Osteoblast (primary cell): Measurements from ENCODE around the gene RIN3. TPM values are rescaled to one million over a fixed set of nuclear protein-coding genes. Genes with fewer than 3 reads are reported as not detected.

ENCODE experiments used
- DNase-seq: peaks from one replicate; pipeline ENCODE4 v3.0.0; 2011; ENCODE audit warnings: low spot score, mixed read lengths; ENCODE audit not compliant: insufficient read length; ENCODE audit errors: missing footprints
- H2AFZ ChIP-seq: 2 replicates; pipeline ENCODE4 v1.6.0; 2011; ENCODE audit warnings: mild to moderate bottlenecking, low read length
- H3K27ac ChIP-seq: 2 replicates; pipeline ENCODE4 v1.5.1; 2011; ENCODE audit warnings: mild to moderate bottlenecking, low read depth, low read length, moderate library complexity
- H3K27me3 ChIP-seq: 2 replicates; pipeline ENCODE4 v1.6.0; 2012; ENCODE audit warnings: mild to moderate bottlenecking, control low read depth, inconsistent platforms, low read length, moderate library complexity; ENCODE audit not compliant: insufficient read depth
- H3K36me3 ChIP-seq: 2 replicates; pipeline ENCODE4 v1.5.1; 2011; ENCODE audit warnings: mild to moderate bottlenecking, low read length, control low read depth, moderate library complexity; ENCODE audit not compliant: insufficient read depth
- H3K4me1 ChIP-seq: 2 replicates; pipeline ENCODE4 v1.5.1; 2011; ENCODE audit warnings: mild to moderate bottlenecking, low read length, control low read depth, moderate library complexity; ENCODE audit not compliant: insufficient read depth
- H3K4me2 ChIP-seq: 2 replicates; pipeline ENCODE4 v1.6.0; 2011; ENCODE audit warnings: mild to moderate bottlenecking, low read length; ENCODE audit not compliant: insufficient read depth
- H3K4me3 ChIP-seq: fragments of 200-600 bp; sonication (generic); 3 replicates; pipeline ENCODE4 v1.5.1; 2012; ENCODE audit warnings: mild to moderate bottlenecking, low read length, inconsistent platforms; ENCODE audit not compliant: insufficient read depth
- H3K79me2 ChIP-seq: 2 replicates; pipeline ENCODE4 v1.6.0; 2012; ENCODE audit warnings: mild to moderate bottlenecking, low read length, control low read depth, inconsistent platforms; ENCODE audit not compliant: insufficient read depth
- H3K9me3 ChIP-seq: 2 replicates; pipeline ENCODE4 v1.5.1; 2011; ENCODE audit warnings: low read depth, low read length, control low read depth
- H4K20me1 ChIP-seq: 2 replicates; pipeline ENCODE4 v1.6.0; 2012; ENCODE audit warnings: mild to moderate bottlenecking, low read length, control low read depth; ENCODE audit not compliant: insufficient read depth
- CTCF ChIP-seq: IDR thresholded peaks from 2 replicates; pipeline ENCODE4 v1.5.1; 2011; ENCODE audit warnings: mild to moderate bottlenecking, low read depth, low read length, moderate library complexity; ENCODE audit errors: extremely low read depth
- total RNA-seq: library from RNA; depleted of rRNA; stranded (reverse); fragments of >200 nt; gene quantifications from 2 replicates; pipeline ENCODE4 v1.2.3, GENCODE V29; 2012

RIN3 gene
- total RNA-seq, 1 donor = 7.6 TPM

GRCh38 chr14:92570674-92571262 is 57.2 kb downstream of the RIN3 start:
- H3K4me1 ChIP-seq = peaks cover 2% of the 10 kb centered on the region
- H2AFZ ChIP-seq = no peak overlapping the region
- H4K20me1 ChIP-seq = peaks cover 6% of the 10 kb centered on the region
- no peak overlapping the region for H3K4me3 ChIP-seq
- peaks cover 9% of the 10 kb centered on the region for H3K79me2 ChIP-seq
- no peak overlapping the region for H3K4me2 ChIP-seq
- H3K9me3 ChIP-seq = no peaks in the 10 kb centered on the region
- no peak overlapping the region for H3K27ac ChIP-seq
- no peaks in the 10 kb centered on the region for H3K27me3 ChIP-seq
- DNase-seq = no peak
- H3K36me3 ChIP-seq = peaks cover 14% of the 10 kb centered on the region
- TF ChIP-seq CTCF = no peak

GRCh38 chr14:92572050-92572449 is 58.5 kb downstream of the RIN3 start:
- no peaks in the 10 kb centered on the region for H3K4me1 ChIP-seq
- H3K4me2 ChIP-seq = no peak overlapping the region
- no peak for TF ChIP-seq CTCF
- peaks cover 9% of the 10 kb centered on the region for H3K36me3 ChIP-seq
- no peaks in the 10 kb centered on the region for H3K9me3 ChIP-seq
- H2AFZ ChIP-seq = no peak overlapping the region
- H3K79me2 ChIP-seq = peaks cover 3% of the 10 kb centered on the region
- peaks cover 6% of the 10 kb centered on the region for H4K20me1 ChIP-seq
- H3K27ac ChIP-seq = no peak overlapping the region
- DNase-seq = no peak
- no peaks in the 10 kb centered on the region for H3K27me3 ChIP-seq
- H3K4me3 ChIP-seq = no peak overlapping the region

GRCh38 chr14:92573761-92574498 is 60.3 kb downstream of the RIN3 start:
- Histone ChIP-seq H4K20me1 (peaks cover 6% of the 10 kb centered on the region), H3K4me1 (peaks cover 8% of the 10 kb centered on the region), H3K9me3 (no peaks in the 10 kb centered on the region), H3K27me3 (no peaks in the 10 kb centered on the region), H3K27ac (no peak overlapping the region), H3K4me3 (no peak overlapping the region), H3K4me2 (no peak overlapping the region), H3K79me2 (no peaks in the 10 kb centered on the region), H3K36me3 (peaks cover 11% of the 10 kb centered on the region), H2AFZ (no peak overlapping the region)
- DNase-seq = no peak
- no peak for TF ChIP-seq CTCF

- H4K20me1 ChIP-seq = peaks cover 6% of the 10 kb centered on the region
- TF ChIP-seq CTCF = no peak
- H2AFZ ChIP-seq = no peak overlapping the region
- no peaks in the 10 kb centered on the region for H3K27me3 ChIP-seq
- no peak for DNase-seq
- peaks cover 10% of the 10 kb centered on the region for H3K36me3 ChIP-seq
- no peaks in the 10 kb centered on the region for H3K79me2 ChIP-seq
- H3K4me3 ChIP-seq = no peak overlapping the region
- H3K4me1 ChIP-seq = peaks cover 15% of the 10 kb centered on the region
- H3K9me3 ChIP-seq = no peaks in the 10 kb centered on the region
- H3K27ac ChIP-seq = no peak overlapping the region
- H3K4me2 ChIP-seq = no peak overlapping the region
Measured at GRCh38 chr14:92575061-92575747, 61.6 kb downstream of the RIN3 start.
